Esophagus (tissue), 2 donors: ENCODE data around the gene PSMC3IP. TPM values are rescaled to one million over a fixed set of nuclear protein-coding genes. Genes with fewer than 3 reads are reported as not detected.
"Not testable (repeated sequence)": the region's sequence is repeated elsewhere in the genome, so short reads cannot be mapped to it uniquely, and the experiment has no call there.

Source experiments
- H3K27ac ChIP-seq, 2 donors: one replicate each; pipeline ENCODE4 v1.5.1; 2013; ENCODE audit warnings: low read depth in 2 of 2, mild to moderate bottlenecking in 2 of 2, inconsistent platforms in 1 of 2, low read length in 1 of 2, moderate library complexity in 1 of 2
- H3K27me3 ChIP-seq, 2 donors: one replicate each; pipeline ENCODE4 v1.6.1; 2013; ENCODE audit warnings: low read length in 2 of 2, control low read depth in 1 of 2, mild to moderate bottlenecking in 1 of 2; ENCODE audit not compliant: insufficient read depth in 2 of 2, control insufficient read depth in 1 of 2
- H3K36me3 ChIP-seq, 2 donors: one replicate each; pipeline ENCODE4 v1.6.1; 2013; ENCODE audit warnings: low read length in 1 of 2; ENCODE audit not compliant: control insufficient read depth in 2 of 2, insufficient read depth in 2 of 2
- H3K4me1 ChIP-seq, 2 donors: one replicate each; pipeline ENCODE4 v1.6.1; 2013; ENCODE audit warnings: low read length in 1 of 2; ENCODE audit not compliant: control insufficient read depth in 2 of 2, insufficient read depth in 2 of 2
- H3K4me3 ChIP-seq, 2 donors: one replicate each; pipeline ENCODE4 v1.5.1; 2013; ENCODE audit warnings: low read length in 2 of 2, mild to moderate bottlenecking in 2 of 2, low read depth in 1 of 2, moderate library complexity in 1 of 2
- H3K9me3 ChIP-seq, 2 donors: one replicate each; pipeline ENCODE4 v1.6.1; 2013; ENCODE audit warnings: mild to moderate bottlenecking in 2 of 2, low read depth in 1 of 2, low read length in 1 of 2, moderate library complexity in 1 of 2; ENCODE audit not compliant: control insufficient read depth in 2 of 2, insufficient read depth in 1 of 2
- WGBS, 2 donors: extraction: QIAGEN DNeasy Blood & Tissue Kit; methylation state at CpG; one replicate each; pipeline ENCODE4 v1.1.7; 2013; 5-methylcytosine and 5-hydroxymethylcytosine counted together
- polyA plus RNA-seq, 2 donors: library from polyadenylated mRNA; stranded (reverse); fragments of 200-250 nt; gene quantifications; one replicate each; pipeline ENCODE4 v1.2.3, GENCODE V29; 2013
- donor health status: healthy with polysubstance abuse.
- donor health status: Bipolar disorder and iron deficiency.

The PSMC3IP gene
- polyA plus RNA-seq, 2 donors = 6.4 to 7.2 TPM

GRCh38 chr17:42563143-42563509 lies 14.4 kb downstream of the PSMC3IP start:
- no peaks in the 10 kb centered on the region for H3K27me3 ChIP-seq
- no peaks in the 10 kb centered on the region for H3K9me3 ChIP-seq
- peak overlapping the region; percentile 89 to 97 for H3K27ac ChIP-seq
- H3K4me1 ChIP-seq = peaks cover 13 to 35% of the 10 kb centered on the region in 2 donors
- 53 to 60% methylated on average over 14 of the region's 14 CpGs for WGBS, 2 donors
- peak overlapping the region; percentile 91 for H3K4me3 ChIP-seq
- peaks cover 3 to 18% of the 10 kb centered on the region in 2 donors for H3K36me3 ChIP-seq

- 7 to 8% methylated on average over 47 to 48 of the region's 48 CpGs for WGBS, 2 donors
- H3K36me3 ChIP-seq = peaks cover 3 to 18% of the 10 kb centered on the region in 2 donors
- peaks cover 13 to 32% of the 10 kb centered on the region in 2 donors for H3K4me1 ChIP-seq
- peak overlapping the region; percentile 89 to 97 for H3K27ac ChIP-seq
- no peaks in the 10 kb centered on the region for H3K27me3 ChIP-seq
- no peaks in the 10 kb centered on the region for H3K9me3 ChIP-seq
- H3K4me3 ChIP-seq = peak overlapping the region; percentile 91
These were observed 15.0 kb downstream of the PSMC3IP start for GRCh38 chr17:42562388-42563142.

DNA sequence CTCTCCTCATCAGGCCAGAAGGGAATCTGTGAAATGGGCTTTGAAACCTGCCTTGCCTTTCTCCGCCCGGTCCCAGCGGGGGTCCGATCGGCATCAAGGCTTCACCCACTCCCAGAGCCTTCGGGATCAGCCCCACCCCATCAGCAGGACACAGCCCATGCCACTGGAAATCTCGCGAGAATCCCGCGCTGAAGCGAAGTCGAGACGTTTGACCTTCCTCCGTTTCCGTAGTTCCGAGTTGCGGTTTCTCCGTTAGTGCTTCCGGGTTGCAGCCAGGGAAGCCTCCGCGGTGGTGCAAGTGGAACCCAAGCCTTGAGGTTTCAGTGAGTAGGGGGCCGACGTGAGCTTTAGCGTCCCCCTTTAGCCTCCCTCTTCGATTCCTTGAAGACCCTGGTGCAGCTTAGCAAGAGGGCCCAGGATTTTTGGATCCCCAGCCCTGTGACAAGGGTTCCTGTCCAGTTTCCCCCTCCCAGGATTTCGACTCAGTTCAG lies 15.6 kb downstream of the PSMC3IP start, which contains the start of gene COASY:
COASY (plus strand) TSS at position 252 of the 491 bp plus-strand sequence. CDS start 475 bp downstream, outside the sequence.
- Histone ChIP-seq H3K9me3 (no peaks in the 10 kb centered on the region), H3K36me3 (peaks cover 3 to 18% of the 10 kb centered on the region in 2 donors), H3K27ac (peak within 1 kb of the TSS; percentile 89 to 97), H3K4me3 (peak within 1 kb of the TSS; percentile 91), H3K4me1 (peaks cover 13 to 29% of the 10 kb centered on the region in 2 donors), H3K27me3 (no peaks in the 10 kb centered on the region)
- 1% methylated on average over 26 of the region's 26 CpGs for WGBS, 2 donors

DNA sequence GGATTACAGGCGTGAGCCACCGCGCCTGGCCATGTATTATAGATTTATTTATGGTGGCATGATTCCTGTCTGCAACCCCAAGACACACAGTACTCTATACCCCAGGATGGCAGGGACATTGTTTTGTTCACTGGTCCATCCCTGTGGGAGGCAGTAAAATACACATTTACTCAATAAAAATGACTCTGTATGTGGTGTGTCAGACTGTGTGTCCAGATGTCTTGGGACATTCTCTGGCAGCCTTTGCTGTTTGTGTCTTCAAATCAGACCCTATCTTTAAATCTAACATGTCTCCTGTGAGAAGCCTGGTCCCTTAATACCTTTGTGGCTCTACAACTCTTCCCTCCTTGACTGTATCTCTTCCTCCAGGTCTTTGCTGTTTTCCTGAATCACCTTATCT lies 17.3 kb downstream of the PSMC3IP start:
- Histone ChIP-seq H3K36me3 (peaks cover 0 to 9% of the 10 kb centered on the region in 2 donors), H3K9me3 (no peaks in the 10 kb centered on the region), H3K4me3 (no peak overlapping the region), H3K27ac (no peak overlapping the region), H3K4me1 (peaks cover 9 to 19% of the 10 kb centered on the region in 2 donors), H3K27me3 (no peaks in the 10 kb centered on the region)
- 81 to 90% methylated on average over 3 of the region's 3 CpGs for WGBS, 2 donors

GRCh38 chr17:42559075-42559474 lies 18.5 kb downstream of the PSMC3IP start:
- Histone ChIP-seq H3K4me1 (peaks cover 9 to 21% of the 10 kb centered on the region in 2 donors), H3K4me3 (no peak overlapping the region), H3K27ac (peak overlapping the region in 1 of 2 donors; percentile 63), H3K36me3 (no peaks in the 10 kb centered on the region), H3K27me3 (no peaks in the 10 kb centered on the region), H3K9me3 (no peaks in the 10 kb centered on the region)
- 71 to 72% methylated on average over 6 of the region's 6 CpGs for WGBS, 2 donors

- H3K9me3 ChIP-seq, H3K36me3 ChIP-seq, H3K27ac ChIP-seq, H3K27me3 ChIP-seq, H3K4me1 ChIP-seq, H3K4me3 ChIP-seq: not testable (repeated sequence)
- WGBS, 2 donors = 63 to 64% methylated on average over 4 to 5 of the region's 5 CpGs
These were observed 21.4 kb downstream of the PSMC3IP start for GRCh38 chr17:42555961-42556617.

GRCh38 chr17:42555122-42555622 lies 22.4 kb downstream of the PSMC3IP start:
- WGBS, 2 donors = 26 to 27% methylated on average over 4 of the region's 4 CpGs
- Histone ChIP-seq H3K27me3 (no peaks in the 10 kb centered on the region), H3K27ac (peak overlapping the region; percentile 94 to 95), H3K9me3 (no peaks in the 10 kb centered on the region), H3K4me3 (peak overlapping the region; percentile 79 to 88), H3K36me3 (no peaks in the 10 kb centered on the region), H3K4me1 (peaks cover 0 to 10% of the 10 kb centered on the region in 2 donors)

DNA sequence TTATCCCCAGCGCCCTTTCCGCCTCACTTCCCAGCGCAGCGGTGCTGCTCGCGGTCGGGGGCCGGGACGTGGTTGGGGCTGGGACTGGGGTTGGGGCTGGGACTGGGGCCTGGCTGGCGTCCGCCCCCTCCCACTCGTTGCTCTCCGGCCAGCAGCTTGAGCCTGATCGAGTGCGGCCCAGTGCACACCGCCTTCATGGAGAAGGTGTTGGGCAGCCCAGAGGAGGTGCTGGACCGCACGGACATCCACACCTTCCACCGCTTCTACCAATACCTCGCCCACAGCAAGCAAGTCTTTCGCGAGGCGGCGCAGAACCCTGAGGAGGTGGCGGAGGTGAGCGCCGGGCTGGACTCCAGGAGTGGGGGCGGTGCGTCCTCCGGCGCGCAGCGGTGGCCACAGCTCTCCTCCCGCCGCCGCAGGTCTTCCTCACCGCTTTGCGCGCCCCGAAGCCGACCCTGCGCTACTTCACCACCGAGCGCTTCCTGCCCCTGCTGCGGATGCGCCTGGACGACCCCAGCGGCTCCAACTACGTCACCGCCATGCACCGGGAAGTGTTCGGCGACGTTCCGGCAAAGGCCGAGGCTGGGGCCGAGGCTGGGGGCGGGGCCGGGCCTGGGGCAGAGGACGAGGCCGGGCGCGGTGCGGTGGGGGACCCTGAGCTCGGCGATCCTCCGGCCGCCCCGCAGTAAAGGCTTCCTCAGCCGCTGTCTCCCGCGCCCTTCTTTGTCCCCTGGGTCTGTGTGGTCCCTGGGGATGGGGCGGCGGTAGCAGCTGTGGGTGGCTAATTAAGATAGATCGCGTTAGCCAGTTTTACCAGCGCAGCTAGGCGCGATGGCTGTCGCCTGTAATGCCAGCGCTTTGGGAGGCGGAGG lies 23.0 kb downstream of the PSMC3IP start:
- H3K9me3 ChIP-seq = no peaks in the 10 kb centered on the region
- 0 to 1% methylated on average over 77 to 82 of the region's 82 CpGs for WGBS, 2 donors
- H3K4me3 ChIP-seq = peak overlapping the region; percentile 79 to 88
- H3K36me3 ChIP-seq = no peaks in the 10 kb centered on the region
- H3K4me1 ChIP-seq = peaks cover 0 to 10% of the 10 kb centered on the region in 2 donors
- peak overlapping the region; percentile 94 to 95 for H3K27ac ChIP-seq
- no peaks in the 10 kb centered on the region for H3K27me3 ChIP-seq

- peaks cover 0 to 12% of the 10 kb centered on the region in 2 donors for H3K4me1 ChIP-seq
- peak overlapping the region; percentile 79 to 88 for H3K4me3 ChIP-seq
- H3K27me3 ChIP-seq = no peaks in the 10 kb centered on the region
- no peaks in the 10 kb centered on the region for H3K36me3 ChIP-seq
- 34 to 39% methylated on average over 16 of the region's 16 CpGs for WGBS, 2 donors
- H3K9me3 ChIP-seq = no peaks in the 10 kb centered on the region
- peak overlapping the region; percentile 94 to 95 for H3K27ac ChIP-seq
These were observed 23.7 kb downstream of the PSMC3IP start for GRCh38 chr17:42553866-42554249.
